Vagina (tissue), 2 donors: ENCODE data around the gene PPP1R14C. TPM values are rescaled to one million over a fixed set of nuclear protein-coding genes. Genes with fewer than 3 reads are reported as not detected.

Source experiments
- DNase-seq, 2 donors: peaks; one replicate each; pipeline ENCODE4 v3.0.0-alpha.2; 2017; ENCODE audit errors: extremely low spot score in 2 of 2
- H3K27ac ChIP-seq: fragments of 200-600 bp; sonication (generic); one replicate; pipeline ENCODE4 v1.5.1; 2019
- H3K27me3 ChIP-seq: fragments of 200-600 bp; sonication (generic); one replicate; pipeline ENCODE4 v1.5.1; 2019
- H3K36me3 ChIP-seq, 2 donors: fragments of 200-600 bp; sonication (generic); one replicate each; pipeline ENCODE4 v1.5.1; 2017 to 2019
- H3K4me1 ChIP-seq: fragments of 200-600 bp; sonication (generic); one replicate; pipeline ENCODE4 v1.5.1; 2019
- H3K4me3 ChIP-seq, 2 donors: fragments of 200-600 bp; sonication (generic); 1 replicate in 1 of 2; 2 replicates in 1 of 2; pipeline ENCODE4 v1.5.1; 2016 to 2019
- H3K9me3 ChIP-seq: fragments of 200-600 bp; sonication (generic); one replicate; pipeline ENCODE4 v1.5.1; 2019
- CTCF ChIP-seq, 3 experiments: fragments of 450-650 bp in 2 of 3; fragments of 200-600 bp in 1 of 3; sonication (generic) in 1 of 3; IDR thresholded peaks; one replicate each; pipeline ENCODE4 v1.5.1; 2017 to 2019; ENCODE audit warnings: antibody characterized with exemption in 3 of 3, mild to moderate bottlenecking in 2 of 3, moderate library complexity in 2 of 3
- POLR2A ChIP-seq, 2 donors: fragments of 450-650 bp; IDR thresholded peaks; one replicate each; pipeline ENCODE4 v1.6.1; 2017; ENCODE audit warnings: antibody characterized with exemption in 2 of 2, mild to moderate bottlenecking in 2 of 2, moderate library complexity in 2 of 2
- POLR2AphosphoS5 ChIP-seq, 2 donors: sonication (generic); formaldehyde crosslinking; IDR thresholded peaks; one replicate each; pipeline ENCODE4 v1.9.0; 2017; ENCODE audit warnings: antibody characterized with exemption in 2 of 2, mild to moderate bottlenecking in 2 of 2, low read depth in 1 of 2; ENCODE audit not compliant: insufficient read depth in 1 of 2
- intact Hi-C: fragments of 100-400 bp; cut with DNase I; formaldehyde crosslinking; loops from one replicate; pipeline ENCODE4 v1.15.1; 2023
- total RNA-seq: library from RNA; depleted of rRNA; stranded (reverse); fragments of >200 nt; gene quantifications from one replicate; pipeline ENCODE4 v1.2.3, GENCODE V29; 2016

Gene PPP1R14C
- total RNA-seq, 1 donor from 2014 or later, result 23.8 TPM

GRCh38 chr6:150281767-150282166, 138.9 kb downstream of the PPP1R14C start:
- intact Hi-C loops, result no loop called here

GRCh38 chr6:150282806-150283205, 140.0 kb downstream of the PPP1R14C start:
- no peak overlapping the region for H3K4me3 ChIP-seq
- no peak for DNase-seq
- no peaks in the 10 kb centered on the region for H3K4me1 ChIP-seq
- no peaks in the 10 kb centered on the region for H3K27me3 ChIP-seq
- H3K36me3 ChIP-seq, result no peaks in the 10 kb centered on the region
- H3K27ac ChIP-seq, result no peak overlapping the region
- no peaks in the 10 kb centered on the region for H3K9me3 ChIP-seq
- intact Hi-C loops, result no loop called here
- TF ChIP-seq POLR2AphosphoS5 (IDR thresholded peaks at IDR 0.05; ENCODE audit: insufficient read depth in 1 of 2, low read depth in 1 of 2) (no peak), CTCF (IDR thresholded peaks at IDR 0.05) (no peak), POLR2A (IDR thresholded peaks at IDR 0.05) (no peak)

More at GRCh38 chr6:150281767-150282166, 138.9 kb downstream of the PPP1R14C start:
- Histone ChIP-seq H3K27me3 (no peaks in the 10 kb centered on the region), H3K27ac (no peak overlapping the region), H3K4me3 (no peak overlapping the region), H3K9me3 (no peaks in the 10 kb centered on the region), H3K36me3 (no peaks in the 10 kb centered on the region), H3K4me1 (no peaks in the 10 kb centered on the region)
- no peak for DNase-seq
- TF ChIP-seq POLR2AphosphoS5 (IDR thresholded peaks at IDR 0.05; ENCODE audit: insufficient read depth in 1 of 2, low read depth in 1 of 2), result no peak

GRCh38 chr6:150286460-150286859, 143.6 kb downstream of the PPP1R14C start:
- no peak overlapping the region for H3K4me3 ChIP-seq
- H3K4me1 ChIP-seq, result no peaks in the 10 kb centered on the region
- H3K9me3 ChIP-seq, result no peaks in the 10 kb centered on the region
- TF ChIP-seq CTCF (IDR thresholded peaks at IDR 0.05) (no peak), POLR2AphosphoS5 (IDR thresholded peaks at IDR 0.05; ENCODE audit: insufficient read depth in 1 of 2, low read depth in 1 of 2) (no peak), POLR2A (IDR thresholded peaks at IDR 0.05) (no peak)
- H3K36me3 ChIP-seq, result no peaks in the 10 kb centered on the region
- no peaks in the 10 kb centered on the region for H3K27me3 ChIP-seq
- intact Hi-C loops, result no loop called here
- no peak overlapping the region for H3K27ac ChIP-seq
- DNase-seq, result no peak

- no peaks in the 10 kb centered on the region for H3K36me3 ChIP-seq
- no peak for DNase-seq
- TF ChIP-seq CTCF (IDR thresholded peaks at IDR 0.05) (no peak), POLR2A (IDR thresholded peaks at IDR 0.05) (no peak), POLR2AphosphoS5 (IDR thresholded peaks at IDR 0.05; ENCODE audit: insufficient read depth in 1 of 2, low read depth in 1 of 2) (no peak)
- H3K9me3 ChIP-seq, result no peaks in the 10 kb centered on the region
- no peaks in the 10 kb centered on the region for H3K4me1 ChIP-seq
- intact Hi-C loops, result no loop called here
- H3K27ac ChIP-seq, result no peak overlapping the region
- no peak overlapping the region for H3K4me3 ChIP-seq
- no peaks in the 10 kb centered on the region for H3K27me3 ChIP-seq
Measured at GRCh38 chr6:150286912-150287311, 144.1 kb downstream of the PPP1R14C start.

- Histone ChIP-seq H3K36me3 (no peaks in the 10 kb centered on the region), H3K27ac (no peak overlapping the region), H3K4me1 (no peaks in the 10 kb centered on the region), H3K4me3 (no peak overlapping the region), H3K27me3 (no peaks in the 10 kb centered on the region), H3K9me3 (no peaks in the 10 kb centered on the region)
- DNase-seq, result no peak
- intact Hi-C loops, result no loop called here
- no peak for TF ChIP-seq POLR2A (IDR thresholded peaks at IDR 0.05)
- no peak for TF ChIP-seq CTCF (IDR thresholded peaks at IDR 0.05)
- no peak for TF ChIP-seq POLR2AphosphoS5 (IDR thresholded peaks at IDR 0.05; ENCODE audit: insufficient read depth in 1 of 2, low read depth in 1 of 2)
Measured at GRCh38 chr6:150288456-150288855, 145.6 kb downstream of the PPP1R14C start.
